Endodermal cell (in vitro differentiated cells): ENCODE measurements around the gene ZNRF2. TPM values are rescaled to one million over a fixed set of nuclear protein-coding genes. Genes with fewer than 3 reads are reported as not detected.

Source experiments
- DNase-seq: peaks from one replicate; pipeline ENCODE4 v3.0.0-alpha.2; 2017
- H3K27ac ChIP-seq: 2 replicates; pipeline ENCODE4 v1.5.1; 2013; ENCODE audit warnings: mild to moderate bottlenecking, low read depth, low read length, moderate library complexity
- H3K27me3 ChIP-seq: 2 replicates; pipeline ENCODE4 v1.6.1; 2013; ENCODE audit warnings: mild to moderate bottlenecking, low read length, moderate library complexity; ENCODE audit not compliant: insufficient read depth, control insufficient read depth, poor library complexity, severe bottlenecking
- H3K36me3 ChIP-seq: 2 replicates; pipeline ENCODE4 v1.7.0; 2013; ENCODE audit warnings: mild to moderate bottlenecking, low read length, moderate library complexity; ENCODE audit not compliant: control insufficient read depth, insufficient read depth
- H3K4me1 ChIP-seq: one replicate; pipeline ENCODE4 v1.7.0; 2013; ENCODE audit warnings: low read length; ENCODE audit not compliant: control insufficient read depth, insufficient read depth
- H3K4me3 ChIP-seq: 2 replicates; pipeline ENCODE4 v1.5.1; 2013; ENCODE audit warnings: mild to moderate bottlenecking, low read length, moderate library complexity
- H3K9ac ChIP-seq: 2 replicates; pipeline ENCODE4 v1.6.1; 2013; ENCODE audit warnings: mild to moderate bottlenecking, low read length, moderate library complexity; ENCODE audit not compliant: poor library complexity, severe bottlenecking; ENCODE audit errors: extremely low read depth
- H3K9me3 ChIP-seq: 2 replicates; pipeline ENCODE4 v1.6.1; 2013; ENCODE audit warnings: mild to moderate bottlenecking, low read length, moderate library complexity; ENCODE audit not compliant: control insufficient read depth
- H3K27ac Mint-ChIP-seq: 2 replicates; pipeline ENCODE4 v1.8.0; 2020; ENCODE audit warnings: mixed read lengths
- H3K27me3 Mint-ChIP-seq: 2 replicates; pipeline ENCODE4 v1.8.0; 2021; ENCODE audit warnings: mild to moderate bottlenecking, mixed read lengths; ENCODE audit not compliant: insufficient read depth
- H3K36me3 Mint-ChIP-seq: 2 replicates; pipeline ENCODE4 v1.8.0; 2020; ENCODE audit warnings: low read depth, mixed read lengths
- H3K4me1 Mint-ChIP-seq: 2 replicates; pipeline ENCODE4 v1.8.0; 2020; ENCODE audit warnings: mixed read lengths
- H3K4me3 Mint-ChIP-seq: 2 replicates; pipeline ENCODE4 v1.8.0; 2020; ENCODE audit warnings: mild to moderate bottlenecking, moderate library complexity, mixed read lengths
- H3K9me3 Mint-ChIP-seq: 2 replicates; pipeline ENCODE4 v1.8.0; 2020; ENCODE audit warnings: mild to moderate bottlenecking, mixed read lengths
- CTCF ChIP-seq: fragments of 200-600 bp; sonication (generic); conservative IDR thresholded peaks from 2 replicates; pipeline ENCODE4 v1.5.0; 2021; ENCODE audit warnings: antibody characterized with exemption, mild to moderate bottlenecking
- WGBS, 2 experiments: methylation state at CpG; one replicate each; pipeline versions ENCODE4 v1.1.5 to v1.1.7; 2013; ENCODE audit warnings: missing lambda C conversion rate in 2 of 2, mixed read lengths in 1 of 2; ENCODE audit not compliant: insufficient coverage in 1 of 2, insufficient read length in 1 of 2; 5-methylcytosine and 5-hydroxymethylcytosine counted together
- total RNA-seq, 2 donors: library from RNA; stranded (reverse); fragmentation: NEBNext Ultra II Directional in 1 of 2; extraction: Animal tissue kit (Norgen Biotek cat#: 25700) in 1 of 2; gene quantifications; 2 replicates in 1 of 2; 3 replicates in 1 of 2; pipeline ENCODE4 v1.2.1, GENCODE V29; 2021

Gene ZNRF2
- total RNA-seq, 2 donors from 2014 or later: 15.5 to 20.9 TPM

- no peaks in the 10 kb centered on the region for H3K27me3 Mint-ChIP-seq
- DNase-seq: no peak
- no peak overlapping the region for H3K27ac Mint-ChIP-seq
- Histone ChIP-seq H3K9ac (no peak overlapping the region), H3K4me1 (peaks cover 3% of the 10 kb centered on the region), H3K9me3 (no peaks in the 10 kb centered on the region), H3K27ac (no peak overlapping the region), H3K27me3 (no peaks in the 10 kb centered on the region), H3K4me3 (no peak overlapping the region), H3K36me3 (no peaks in the 10 kb centered on the region)
- no peaks in the 10 kb centered on the region for H3K9me3 Mint-ChIP-seq
- H3K36me3 Mint-ChIP-seq: no peaks in the 10 kb centered on the region
- TF ChIP-seq CTCF: no peak
- no peak overlapping the region for H3K4me3 Mint-ChIP-seq
- 86 to 100% methylated on average over 1 of the region's 1 CpG for WGBS, 2 experiments
- H3K4me1 Mint-ChIP-seq: peaks cover 42% of the 10 kb centered on the region
Measured at GRCh38 chr7:30309302-30309701, 24.9 kb downstream of the ZNRF2 start.

GRCh38 chr7:30309842-30310435, 25.5 kb downstream of the ZNRF2 start:
- H3K36me3 Mint-ChIP-seq: no peaks in the 10 kb centered on the region
- whole genome bisulfite sequencing, 2 experiments: 84 to 89% methylated on average over 2 of the region's 2 CpGs
- no peak overlapping the region for H3K4me3 ChIP-seq
- H3K4me1 Mint-ChIP-seq: peaks cover 38% of the 10 kb centered on the region
- TF ChIP-seq CTCF: no peak
- H3K4me3 Mint-ChIP-seq: no peak overlapping the region
- no peak for DNase-seq
- no peaks in the 10 kb centered on the region for H3K9me3 Mint-ChIP-seq
- no peaks in the 10 kb centered on the region for H3K36me3 ChIP-seq
- H3K27me3 Mint-ChIP-seq: no peaks in the 10 kb centered on the region
- no peak overlapping the region for H3K9ac ChIP-seq
- no peaks in the 10 kb centered on the region for H3K27me3 ChIP-seq
- H3K27ac Mint-ChIP-seq: no peak overlapping the region
- no peaks in the 10 kb centered on the region for H3K9me3 ChIP-seq
- peaks cover 3% of the 10 kb centered on the region for H3K4me1 ChIP-seq
- no peak overlapping the region for H3K27ac ChIP-seq

- no peaks in the 10 kb centered on the region for H3K9me3 Mint-ChIP-seq
- no peak overlapping the region for H3K4me3 ChIP-seq
- no peak overlapping the region for H3K9ac ChIP-seq
- peak; percentile 56 for TF ChIP-seq CTCF
- no peaks in the 10 kb centered on the region for H3K36me3 ChIP-seq
- no peak overlapping the region for H3K4me3 Mint-ChIP-seq
- no peak for DNase-seq
- no peaks in the 10 kb centered on the region for H3K27me3 Mint-ChIP-seq
- no peaks in the 10 kb centered on the region for H3K36me3 Mint-ChIP-seq
- no peak overlapping the region for H3K27ac Mint-ChIP-seq
- H3K27ac ChIP-seq: no peak overlapping the region
- peaks cover 31% of the 10 kb centered on the region for H3K4me1 Mint-ChIP-seq
- no peaks in the 10 kb centered on the region for H3K9me3 ChIP-seq
- WGBS, 2 experiments: 93 to 94% methylated on average over 5 to 9 of the region's 9 CpGs
- H3K27me3 ChIP-seq: no peaks in the 10 kb centered on the region
- H3K4me1 ChIP-seq: peaks cover 3% of the 10 kb centered on the region
Measured at GRCh38 chr7:30310674-30311362, 26.4 kb downstream of the ZNRF2 start.
